DOHH2 (cell line): ENCODE results near the gene G2E3.

Source experiments
- H3F3A ChIP-seq: fragments of 200-600 bp; sonication (generic), shearing (Covaris generic); 2 replicates; pipeline ENCODE4 v1.6.0; 2016; ENCODE audit warnings: antibody characterized with exemption, mild to moderate bottlenecking; ENCODE audit not compliant: control insufficient read depth, insufficient read depth
- H3K27ac ChIP-seq: fragments of 200-600 bp; sonication (generic); 2 replicates; pipeline ENCODE4 v1.5.1; 2014; ENCODE audit warnings: low read depth, mild to moderate bottlenecking, low read length, moderate library complexity
- H3K27me3 ChIP-seq: fragments of 200-600 bp; sonication (generic); 2 replicates; pipeline ENCODE4 v1.6.1; 2014; ENCODE audit warnings: mild to moderate bottlenecking, low read length, mixed read lengths; ENCODE audit not compliant: control insufficient read depth
- H3K36me3 ChIP-seq: fragments of 200-600 bp; sonication (generic); 2 replicates; pipeline ENCODE4 v1.6.1; 2014; ENCODE audit warnings: mild to moderate bottlenecking, low read length, moderate library complexity, mixed read lengths; ENCODE audit not compliant: control insufficient read depth
- H3K4me1 ChIP-seq: fragments of 200-600 bp; sonication (generic); 2 replicates; pipeline ENCODE4 v1.6.1; 2014; ENCODE audit warnings: mild to moderate bottlenecking, low read length, mixed read lengths; ENCODE audit not compliant: control insufficient read depth
- H3K4me2 ChIP-seq: fragments of 200-600 bp; sonication (generic); 2 replicates; pipeline ENCODE4 v1.6.0; 2014; ENCODE audit warnings: mild to moderate bottlenecking, low read length, moderate library complexity
- H3K4me3 ChIP-seq: fragments of 200-600 bp; sonication (generic); 2 replicates; pipeline ENCODE4 v1.5.1; 2014; ENCODE audit warnings: mild to moderate bottlenecking, low read length, mixed read lengths
- H3K79me2 ChIP-seq: fragments of 200-600 bp; sonication (generic); 2 replicates; pipeline ENCODE4 v1.6.1; 2014; ENCODE audit warnings: mild to moderate bottlenecking, low read length, mixed read lengths; ENCODE audit not compliant: control insufficient read depth
- H3K9me2 ChIP-seq: fragments of 200-600 bp; sonication (generic); replicated peaks from 2 replicates; pipeline ENCODE4 v1.6.1; 2014; ENCODE audit warnings: mild to moderate bottlenecking, low read length, mixed read lengths; ENCODE audit not compliant: control insufficient read depth
- H3K9me3 ChIP-seq: fragments of 200-600 bp; sonication (generic); 2 replicates; pipeline ENCODE4 v1.6.1; 2014; ENCODE audit warnings: antibody characterized with exemption, low read length, mixed read lengths; ENCODE audit not compliant: control insufficient read depth, insufficient read depth
- H4K20me1 ChIP-seq: fragments of 200-600 bp; sonication (generic); 2 replicates; pipeline ENCODE4 v1.6.0; 2014; ENCODE audit warnings: low read depth, mild to moderate bottlenecking, antibody characterized with exemption, low read length, moderate library complexity; ENCODE audit not compliant: control insufficient read depth, insufficient read depth
- EZH2phosphoT487 ChIP-seq: fragments of 200-600 bp; sonication (generic); IDR thresholded peaks from 2 replicates; pipeline ENCODE4 v1.6.1; 2017; ENCODE audit warnings: borderline replicate concordance, mild to moderate bottlenecking, antibody characterized with exemption, low read length, moderate library complexity, mixed read lengths
- TF ChIP-seq, protein P1 (sequence below): fragments of 200-600 bp; sonication (generic); IDR thresholded peaks from one replicate; pipeline ENCODE4 v1.5.1; 2014; ENCODE audit warnings: antibody characterized with exemption, mild to moderate bottlenecking, low read depth, low read length; ENCODE audit not compliant: poor library complexity, severe bottlenecking

The G2E3 gene

DNA sequence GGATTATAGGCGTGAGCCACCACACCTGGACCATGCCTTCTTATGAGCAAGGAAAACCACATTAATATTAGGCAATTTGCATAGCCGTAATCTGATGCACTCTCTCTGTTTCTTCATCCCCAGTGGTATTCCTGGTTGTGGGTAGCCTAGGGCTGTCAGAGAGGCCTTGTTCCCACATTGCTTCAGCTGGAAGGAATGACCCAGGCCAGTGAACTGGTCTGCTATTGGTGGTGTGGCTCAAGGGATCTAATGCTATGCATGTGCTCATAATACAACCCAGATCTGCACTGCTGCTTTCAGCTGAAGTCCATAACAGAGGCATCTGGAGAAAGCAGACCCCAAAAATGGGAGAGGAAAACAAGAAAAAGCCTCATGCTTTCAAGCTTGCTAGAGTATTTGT lies 33.1 kb upstream of the G2E3 start:
- H3K79me2 ChIP-seq, result no peaks in the 10 kb centered on the region
- H3K9me2 ChIP-seq, result no peaks in the 10 kb centered on the region
- no peak overlapping the region for H3K4me2 ChIP-seq
- H3F3A ChIP-seq, result no peaks in the 10 kb centered on the region
- TF ChIP-seq EZH2phosphoT487, result no peak
- TF ChIP-seq, protein P1, sequence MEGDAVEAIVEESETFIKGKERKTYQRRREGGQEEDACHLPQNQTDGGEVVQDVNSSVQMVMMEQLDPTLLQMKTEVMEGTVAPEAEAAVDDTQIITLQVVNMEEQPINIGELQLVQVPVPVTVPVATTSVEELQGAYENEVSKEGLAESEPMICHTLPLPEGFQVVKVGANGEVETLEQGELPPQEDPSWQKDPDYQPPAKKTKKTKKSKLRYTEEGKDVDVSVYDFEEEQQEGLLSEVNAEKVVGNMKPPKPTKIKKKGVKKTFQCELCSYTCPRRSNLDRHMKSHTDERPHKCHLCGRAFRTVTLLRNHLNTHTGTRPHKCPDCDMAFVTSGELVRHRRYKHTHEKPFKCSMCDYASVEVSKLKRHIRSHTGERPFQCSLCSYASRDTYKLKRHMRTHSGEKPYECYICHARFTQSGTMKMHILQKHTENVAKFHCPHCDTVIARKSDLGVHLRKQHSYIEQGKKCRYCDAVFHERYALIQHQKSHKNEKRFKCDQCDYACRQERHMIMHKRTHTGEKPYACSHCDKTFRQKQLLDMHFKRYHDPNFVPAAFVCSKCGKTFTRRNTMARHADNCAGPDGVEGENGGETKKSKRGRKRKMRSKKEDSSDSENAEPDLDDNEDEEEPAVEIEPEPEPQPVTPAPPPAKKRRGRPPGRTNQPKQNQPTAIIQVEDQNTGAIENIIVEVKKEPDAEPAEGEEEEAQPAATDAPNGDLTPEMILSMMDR, result no peak
- no peak overlapping the region for H3K27ac ChIP-seq
- no peaks in the 10 kb centered on the region for H3K9me3 ChIP-seq
- H3K27me3 ChIP-seq, result no peaks in the 10 kb centered on the region
- H3K36me3 ChIP-seq, result no peaks in the 10 kb centered on the region
- no peak overlapping the region for H3K4me3 ChIP-seq
- H4K20me1 ChIP-seq, result no peaks in the 10 kb centered on the region
- 0 out of 2 replicates have a peak, but pooled peaks cover 3% of the 10 kb centered on the region for H3K4me1 ChIP-seq

DNA sequence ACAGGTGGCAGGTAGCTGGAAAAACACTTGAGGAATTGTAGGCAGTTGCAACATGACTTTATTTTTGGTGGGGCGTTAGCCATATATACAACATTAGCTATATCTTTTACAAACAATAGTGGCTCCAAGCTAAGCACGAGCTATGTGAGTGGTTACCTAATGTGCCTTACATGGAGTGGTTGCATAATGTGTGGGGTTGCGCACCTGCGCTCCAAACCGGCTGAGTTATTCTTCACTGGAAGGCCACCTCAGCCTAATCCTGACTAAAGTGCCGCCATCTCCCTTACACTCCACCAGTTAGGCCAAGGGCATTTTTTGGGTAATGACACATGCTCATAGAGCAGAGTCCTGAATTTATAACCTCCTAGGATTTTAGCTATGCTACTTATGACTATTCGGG lies 31.8 kb upstream of the G2E3 start:
- H3K79me2 ChIP-seq, result no peaks in the 10 kb centered on the region
- H3K9me3 ChIP-seq, result no peaks in the 10 kb centered on the region
- no peak overlapping the region for H3K4me2 ChIP-seq
- no peak overlapping the region for H3K27ac ChIP-seq
- no peaks in the 10 kb centered on the region for H4K20me1 ChIP-seq
- TF ChIP-seq, protein P1, result no peak
- TF ChIP-seq EZH2phosphoT487, result no peak
- H3K36me3 ChIP-seq, result no peaks in the 10 kb centered on the region
- no peak overlapping the region for H3K4me3 ChIP-seq
- H3K4me1 ChIP-seq, result 0 out of 2 replicates have a peak, but pooled peaks cover 2% of the 10 kb centered on the region
- H3K9me2 ChIP-seq, result no peaks in the 10 kb centered on the region
- H3F3A ChIP-seq, result no peaks in the 10 kb centered on the region
- H3K27me3 ChIP-seq, result no peaks in the 10 kb centered on the region

DNA sequence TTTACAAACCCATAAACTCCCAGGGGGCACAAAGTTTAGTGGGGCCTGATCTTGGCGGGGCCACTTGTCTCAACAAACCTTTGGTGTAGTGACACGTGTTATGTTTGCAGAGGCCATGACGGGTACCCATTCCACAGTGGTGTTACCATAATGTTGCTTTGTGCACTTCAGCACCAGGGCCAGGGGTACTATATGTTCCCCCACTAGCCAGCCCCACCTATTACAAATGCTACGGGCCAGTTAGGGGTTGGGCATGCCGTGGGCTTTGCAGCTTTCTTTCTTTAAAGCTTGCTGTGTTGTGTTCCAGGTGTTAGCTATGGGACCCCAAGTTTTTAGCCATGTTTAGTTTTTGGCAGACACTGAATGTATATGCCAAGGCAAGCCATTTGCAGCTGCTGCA lies 30.8 kb upstream of the G2E3 start:
- TF ChIP-seq, protein P1, result no peak
- no peak for TF ChIP-seq EZH2phosphoT487
- no peak overlapping the region for H3K4me2 ChIP-seq
- no peak overlapping the region for H3K4me3 ChIP-seq
- no peaks in the 10 kb centered on the region for H4K20me1 ChIP-seq
- no peaks in the 10 kb centered on the region for H3K9me3 ChIP-seq
- H3K27me3 ChIP-seq, result no peaks in the 10 kb centered on the region
- no peaks in the 10 kb centered on the region for H3F3A ChIP-seq
- H3K79me2 ChIP-seq, result no peaks in the 10 kb centered on the region
- H3K4me1 ChIP-seq, result no peaks in the 10 kb centered on the region
- no peaks in the 10 kb centered on the region for H3K9me2 ChIP-seq
- H3K36me3 ChIP-seq, result no peaks in the 10 kb centered on the region
- H3K27ac ChIP-seq, result no peak overlapping the region
